Common myeloid progenitor, CD34-positive (primary cell): ENCODE data around the gene ANGPTL3.
A peak's percentile ranks its signal among the peaks of the same experiment; 100 is the strongest.

Experiments used
- CTCF ChIA-PET: fragments of 350-600 bp; sonication (Branson Sonifier 250); formaldehyde crosslinking; loops from one replicate; lab custom pipeline; 2021; ENCODE audit warnings: antibody characterized with exemption; lab: Charles Lee
- POLR2A ChIA-PET: fragments of 350-600 bp; sonication (Branson Sonifier 250); formaldehyde crosslinking; loops from one replicate; lab custom pipeline; 2021; ENCODE audit warnings: antibody characterized with exemption; lab: Charles Lee
- DNase-seq, 3 donors: peaks; one replicate each; pipeline versions ENCODE4 v3.0.0 to v3.0.0-alpha.2; 2013
- H3K27ac ChIP-seq, 2 experiments: 1 replicate in 1 of 2; 2 replicates in 1 of 2; pipeline ENCODE4 v1.7.0; 2013; ENCODE audit warnings: inconsistent platforms in 2 of 2, low read length in 2 of 2, mild to moderate bottlenecking in 2 of 2, low read depth in 1 of 2, moderate library complexity in 1 of 2; ENCODE audit not compliant: severe bottlenecking in 2 of 2, insufficient read depth in 1 of 2, poor library complexity in 1 of 2
- H3K27me3 ChIP-seq, 5 experiments: replicated peaks in 2 of 5; 1 replicate in 3 of 5; 2 replicates in 2 of 5; pipeline versions ENCODE4 v1.6.1 to v1.7.0; 2013; ENCODE audit warnings: low read length in 4 of 5, mild to moderate bottlenecking in 2 of 5, moderate library complexity in 2 of 5, inconsistent platforms in 1 of 5; ENCODE audit not compliant: insufficient read depth in 5 of 5, control insufficient read depth in 4 of 5
- H3K36me3 ChIP-seq, 4 experiments: 1 replicate in 2 of 4; 2 replicates in 2 of 4; pipeline versions ENCODE4 v1.6.1 to v1.7.0; 2013; ENCODE audit warnings: low read length in 3 of 4, control low read depth in 1 of 4, mild to moderate bottlenecking in 1 of 4; ENCODE audit not compliant: control insufficient read depth in 4 of 4, insufficient read depth in 4 of 4
- H3K4me1 ChIP-seq, 4 experiments: 1 replicate in 3 of 4; 2 replicates in 1 of 4; pipeline versions ENCODE4 v1.6.1 to v1.7.1; 2013; ENCODE audit warnings: low read length in 3 of 4, mild to moderate bottlenecking in 3 of 4, control low read depth in 1 of 4, inconsistent platforms in 1 of 4, moderate library complexity in 1 of 4; ENCODE audit not compliant: control insufficient read depth in 4 of 4, insufficient read depth in 4 of 4; ENCODE audit errors: control extremely low read depth in 1 of 4
- H3K4me3 ChIP-seq, 7 experiments: 1 replicate in 4 of 7; 2 replicates in 3 of 7; pipeline versions ENCODE4 v1.5.1 to v1.7.0; 2013; ENCODE audit warnings: mild to moderate bottlenecking in 7 of 7, low read length in 6 of 7, moderate library complexity in 6 of 7, inconsistent platforms in 2 of 7, low read depth in 2 of 7, control low read depth in 1 of 7; ENCODE audit not compliant: insufficient read depth in 4 of 7, control insufficient read depth in 1 of 7; ENCODE audit errors: extremely low read depth in 1 of 7
- H3K9me3 ChIP-seq, 5 experiments: 1 replicate in 4 of 5; 2 replicates in 1 of 5; pipeline versions ENCODE4 v1.6.1 to v1.7.1; 2013; ENCODE audit warnings: low read length in 4 of 5, mild to moderate bottlenecking in 2 of 5, inconsistent platforms in 1 of 5, low read depth in 1 of 5, moderate library complexity in 1 of 5; ENCODE audit not compliant: control insufficient read depth in 4 of 5, insufficient read depth in 2 of 5; ENCODE audit errors: control extremely low read depth in 1 of 5
- WGBS: methylation state at CpG from one replicate; pipeline ENCODE4 v1.1.5; 2013; ENCODE audit not compliant: insufficient coverage; 5-methylcytosine and 5-hydroxymethylcytosine counted together

The ANGPTL3 gene

DNA sequence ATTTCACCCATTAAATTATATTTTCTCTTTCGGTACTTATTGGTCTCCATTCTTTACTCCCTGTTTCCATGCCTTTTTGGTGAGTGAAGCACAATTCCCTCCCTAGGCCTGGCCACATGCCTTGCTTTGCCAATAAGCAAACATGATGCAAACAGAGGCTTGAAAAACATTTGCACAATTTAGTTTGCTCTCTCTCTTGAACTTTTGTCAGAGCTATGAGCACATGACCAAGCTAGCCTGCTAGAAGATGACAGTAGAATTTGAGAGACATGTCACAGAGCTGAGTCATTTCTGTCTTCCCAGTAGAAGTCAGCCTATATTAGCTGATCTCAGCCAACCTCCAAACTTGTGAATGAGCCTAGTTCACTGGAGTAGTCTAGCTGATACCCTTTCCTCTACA, 24.6 kb downstream of the ANGPTL3 start:
- no peaks in the 10 kb centered on the region for H3K27me3 ChIP-seq
- peaks cover 0 to 6% (median 0%) of the 10 kb centered on the region in 4 experiments for H3K4me1 ChIP-seq
- peaks cover 4 to 19% (median 10%) of the 10 kb centered on the region in 4 experiments for H3K36me3 ChIP-seq
- POLR2A ChIA-PET = no interaction called here
- CTCF ChIA-PET = interaction anchor here (0.8 kb wide), 1 partner anchor 14 kb away, joined by 3 read pairs; no protein-coding TSS in a partner anchor
- peak in 2 of 3 donors; percentile 25 to 39 for DNase-seq
- peaks cover 0 to 2% (median 0%) of the 10 kb centered on the region in 5 experiments for H3K9me3 ChIP-seq
- H3K4me3 ChIP-seq = no peak overlapping the region
- no peak overlapping the region for H3K27ac ChIP-seq
- WGBS = 100% methylated on average over 1 of the region's 1 CpG

DNA sequence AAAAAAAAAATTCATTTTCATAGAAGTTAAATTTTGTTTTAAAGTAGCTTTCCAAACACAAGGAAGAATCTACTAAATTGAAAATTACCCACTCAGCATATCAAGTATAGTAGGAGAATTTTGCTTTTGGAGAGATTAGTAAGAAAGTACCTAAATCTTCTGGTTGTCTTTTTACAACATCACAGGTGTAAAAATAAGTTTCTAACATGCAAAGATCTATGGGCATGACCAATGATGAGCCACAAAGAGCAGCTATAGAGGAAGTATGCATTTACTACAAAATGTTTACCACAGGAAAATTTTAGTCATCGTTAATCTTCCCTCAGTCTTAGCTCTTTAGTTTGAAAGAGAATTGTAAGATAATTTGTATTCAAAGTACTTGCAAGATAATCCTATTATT, 28.1 kb downstream of the ANGPTL3 start:
- peak in 2 of 3 donors; percentile 44 for DNase-seq
- Histone ChIP-seq H3K36me3 (peaks cover 7 to 21% (median 14%) of the 10 kb centered on the region in 4 experiments), H3K4me3 (no peak overlapping the region), H3K27me3 (no peaks in the 10 kb centered on the region), H3K4me1 (peaks cover 0 to 6% (median 1%) of the 10 kb centered on the region in 4 experiments), H3K27ac (no peak overlapping the region), H3K9me3 (peaks cover 0 to 4% (median 0%) of the 10 kb centered on the region in 5 experiments)
- CTCF ChIA-PET = no interaction called here
- no CpG with 5 or more reads among the region's 1 CpG for WGBS
- POLR2A ChIA-PET = no interaction called here

DNA sequence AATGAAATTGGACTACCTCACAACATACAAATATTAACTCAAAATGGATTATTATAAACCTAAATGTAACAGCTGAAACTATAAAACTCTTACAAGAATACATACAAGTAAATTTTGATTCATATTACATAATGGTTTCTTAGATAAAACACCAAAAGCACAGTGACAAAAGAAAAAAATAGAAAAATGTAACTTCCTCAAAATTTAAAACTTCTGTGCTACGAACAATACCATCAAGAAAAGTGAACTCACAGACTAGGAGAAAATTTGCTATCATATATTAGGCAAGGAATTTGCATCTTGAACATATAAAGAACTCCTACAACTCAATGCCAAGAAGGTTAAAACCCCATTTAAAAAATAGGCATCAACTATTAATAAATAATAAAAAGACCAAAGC, 31.2 kb downstream of the ANGPTL3 start:
- ChIA-PET CTCF (interaction anchor here (1.6 kb wide), 1 partner anchor 17 kb away, joined by 4 read pairs; no protein-coding TSS in a partner anchor), POLR2A (no interaction called here)
- peaks cover 8 to 41% (median 25%) of the 10 kb centered on the region in 4 experiments for H3K36me3 ChIP-seq

DNA sequence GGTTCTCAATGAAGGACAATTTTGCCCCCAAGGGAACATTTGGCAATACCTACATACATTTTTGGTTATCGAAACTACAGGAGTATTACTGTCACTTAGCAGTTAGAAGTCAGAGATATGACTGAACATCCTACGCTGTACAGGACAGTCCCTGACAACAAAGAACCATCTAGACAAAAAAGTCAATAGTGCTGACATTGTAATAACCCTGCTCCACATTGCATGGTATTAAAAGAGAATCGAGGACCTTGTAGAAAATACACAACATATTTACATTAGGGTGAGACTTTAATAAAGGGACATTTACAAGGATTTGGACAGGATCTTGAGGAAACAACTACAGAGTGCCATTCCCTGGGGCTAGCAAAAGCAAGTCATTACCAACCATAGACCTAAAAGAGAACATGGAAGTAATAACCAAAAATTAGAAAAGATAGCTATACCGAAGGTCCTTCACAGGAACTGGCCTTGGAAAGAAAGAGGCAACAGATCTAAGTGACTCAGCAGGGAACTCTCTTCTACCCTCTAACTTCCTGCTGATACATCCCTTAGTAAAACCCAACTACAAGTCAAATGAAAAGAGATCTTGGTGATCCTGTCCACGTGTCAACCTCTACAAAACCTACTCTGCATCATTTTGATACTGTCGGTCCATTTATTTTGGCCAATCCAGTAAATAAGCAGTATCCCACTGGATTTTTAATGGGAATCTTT, 40.2 kb downstream of the ANGPTL3 start:
- no peak overlapping the region for H3K4me3 ChIP-seq
- no peaks in the 10 kb centered on the region for H3K27me3 ChIP-seq
- no peak overlapping the region for H3K27ac ChIP-seq
- ChIA-PET CTCF (no interaction called here), POLR2A (no interaction called here)
- H3K4me1 ChIP-seq = no peaks in the 10 kb centered on the region
- peak in 2 of 3 donors; percentile 7 to 11 for DNase-seq
- 95% methylated on average over 5 of the region's 6 CpGs for WGBS
- peaks cover 0 to 7% (median 3%) of the 10 kb centered on the region in 5 experiments for H3K9me3 ChIP-seq
- H3K36me3 ChIP-seq = peaks cover 2 to 54% (median 28%) of the 10 kb centered on the region in 4 experiments

More for the DNA sequence above, 31.2 kb downstream of the ANGPTL3 start:
- H3K27ac ChIP-seq = no peak overlapping the region
- no CpG with 5 or more reads among the region's 1 CpG for WGBS
- H3K27me3 ChIP-seq = no peaks in the 10 kb centered on the region
- no peak overlapping the region for H3K4me3 ChIP-seq
- peaks cover under 1 to 5% (median 3%) of the 10 kb centered on the region in 5 experiments for H3K9me3 ChIP-seq
- peaks cover 0 to 3% (median 1%) of the 10 kb centered on the region in 4 experiments for H3K4me1 ChIP-seq
- peak; percentile 5 to 58 (median 44) for DNase-seq

DNA sequence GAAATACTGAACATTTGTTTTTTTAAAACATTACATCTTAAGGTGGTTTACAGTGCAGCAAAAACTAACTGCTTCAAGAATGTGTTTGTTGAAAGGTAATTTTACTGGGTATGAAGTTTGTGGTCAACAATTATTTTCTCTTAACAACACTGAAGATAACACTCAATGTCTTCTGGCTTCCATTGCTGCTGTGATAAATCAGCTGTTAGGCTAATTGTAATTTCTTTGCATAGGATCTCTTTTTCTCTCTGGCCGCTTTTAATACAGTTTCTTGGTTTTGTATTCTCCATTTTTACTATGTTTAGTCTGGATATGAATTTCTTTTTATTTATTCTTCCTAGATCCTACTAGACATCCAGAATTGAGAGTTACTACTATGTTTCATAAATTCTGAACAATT, 46.0 kb downstream of the ANGPTL3 start:
- ChIA-PET CTCF (no interaction called here), POLR2A (interaction anchor here (0.8 kb wide), 1 partner anchor 370 kb away, joined by 4 read pairs; no protein-coding TSS in a partner anchor)
- Histone ChIP-seq H3K9me3 (peaks cover 0 to 10% (median 2%) of the 10 kb centered on the region in 5 experiments), H3K27ac (no peak overlapping the region), H3K36me3 (peaks cover 9 to 66% (median 31%) of the 10 kb centered on the region in 4 experiments), H3K4me3 (no peak overlapping the region), H3K27me3 (no peaks in the 10 kb centered on the region), H3K4me1 (no peaks in the 10 kb centered on the region)
- WGBS = no CpG with 5 or more reads among the region's 1 CpG
- DNase-seq = peak in 2 of 3 donors; percentile 10 to 41

DNA sequence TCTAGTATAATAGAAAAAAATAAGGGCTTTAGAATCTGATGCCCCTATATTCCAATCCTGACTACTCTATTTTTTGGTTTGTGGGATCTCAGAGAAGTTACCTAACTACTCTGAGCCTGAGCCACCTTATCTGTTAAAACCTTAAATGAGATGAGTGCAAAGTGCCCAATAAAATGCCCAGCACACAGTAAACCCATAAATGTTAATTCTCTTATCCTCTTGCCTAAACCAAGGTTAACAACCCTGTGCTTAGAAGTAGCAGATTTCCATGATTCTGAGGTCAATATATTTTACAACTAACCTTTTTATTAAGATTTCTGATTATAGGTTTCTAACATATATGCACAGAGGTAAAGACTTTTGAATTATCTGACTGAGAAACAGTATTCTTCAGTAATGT, 55.1 kb downstream of the ANGPTL3 start:
- peaks cover 0 to 22% (median 9%) of the 10 kb centered on the region in 4 experiments for H3K36me3 ChIP-seq
- no peak for DNase-seq
- ChIA-PET CTCF (no interaction called here), POLR2A (no interaction called here)
- no peak overlapping the region for H3K27ac ChIP-seq
- no peaks in the 10 kb centered on the region for H3K4me1 ChIP-seq
- no peaks in the 10 kb centered on the region for H3K9me3 ChIP-seq
- H3K4me3 ChIP-seq = no peak overlapping the region
- H3K27me3 ChIP-seq = no peaks in the 10 kb centered on the region

DNA sequence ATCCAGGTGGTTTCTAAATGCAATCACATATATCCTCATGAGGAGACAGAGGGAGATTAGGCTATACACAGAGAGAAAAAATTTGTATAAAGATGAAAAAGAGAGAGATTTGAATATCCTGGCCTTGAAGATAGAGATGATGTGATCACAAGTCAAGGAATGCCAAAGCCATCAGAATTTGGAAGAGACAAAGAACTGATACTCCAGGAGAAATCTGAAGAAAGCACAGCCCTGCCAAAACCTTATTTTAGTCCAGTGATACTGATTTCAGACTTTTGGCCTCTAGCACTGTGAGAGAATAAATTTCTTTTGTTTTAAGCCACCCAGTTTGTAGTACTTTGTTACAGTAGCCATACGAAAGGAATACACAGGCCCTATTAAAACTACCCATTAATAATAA, 57.4 kb downstream of the ANGPTL3 start:
- no peaks in the 10 kb centered on the region for H3K27me3 ChIP-seq
- ChIA-PET CTCF (no interaction called here), POLR2A (no interaction called here)
- no peak overlapping the region for H3K4me3 ChIP-seq
- H3K9me3 ChIP-seq = no peaks in the 10 kb centered on the region
- no CpG with 5 or more reads among the region's 1 CpG for WGBS
- H3K4me1 ChIP-seq = no peaks in the 10 kb centered on the region
- peaks cover 0 to 20% (median 8%) of the 10 kb centered on the region in 4 experiments for H3K36me3 ChIP-seq
- DNase-seq = no peak
- no peak overlapping the region for H3K27ac ChIP-seq
